Measurements from ENCODE around the gene ICA1L.

ICA1L gene

DNA sequence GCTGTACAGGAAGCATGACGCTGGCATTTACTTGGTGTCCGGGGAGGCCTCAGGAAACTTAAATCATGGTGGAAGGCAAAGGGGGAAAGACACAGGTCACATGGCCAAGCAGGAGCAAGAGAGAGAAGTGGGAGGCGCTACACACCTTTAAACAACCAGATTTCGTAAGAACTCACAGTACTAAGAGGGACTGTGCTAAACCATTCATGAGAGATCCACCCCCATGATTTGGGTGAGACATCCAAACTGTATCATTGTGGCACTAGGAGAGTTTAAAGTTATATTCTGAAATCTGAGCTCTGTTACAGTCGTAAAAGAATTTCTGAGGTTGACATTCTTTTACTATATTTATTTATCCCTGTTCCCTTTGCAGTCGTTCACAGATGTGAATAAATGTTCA lies 116.6 kb downstream of the ICA1L start:
- DNase-seq (ENCODE audit: insufficient read length, low spot score) (no peak), FAIRE-seq (no peak)
- TF ChIP-seq, protein P1, sequence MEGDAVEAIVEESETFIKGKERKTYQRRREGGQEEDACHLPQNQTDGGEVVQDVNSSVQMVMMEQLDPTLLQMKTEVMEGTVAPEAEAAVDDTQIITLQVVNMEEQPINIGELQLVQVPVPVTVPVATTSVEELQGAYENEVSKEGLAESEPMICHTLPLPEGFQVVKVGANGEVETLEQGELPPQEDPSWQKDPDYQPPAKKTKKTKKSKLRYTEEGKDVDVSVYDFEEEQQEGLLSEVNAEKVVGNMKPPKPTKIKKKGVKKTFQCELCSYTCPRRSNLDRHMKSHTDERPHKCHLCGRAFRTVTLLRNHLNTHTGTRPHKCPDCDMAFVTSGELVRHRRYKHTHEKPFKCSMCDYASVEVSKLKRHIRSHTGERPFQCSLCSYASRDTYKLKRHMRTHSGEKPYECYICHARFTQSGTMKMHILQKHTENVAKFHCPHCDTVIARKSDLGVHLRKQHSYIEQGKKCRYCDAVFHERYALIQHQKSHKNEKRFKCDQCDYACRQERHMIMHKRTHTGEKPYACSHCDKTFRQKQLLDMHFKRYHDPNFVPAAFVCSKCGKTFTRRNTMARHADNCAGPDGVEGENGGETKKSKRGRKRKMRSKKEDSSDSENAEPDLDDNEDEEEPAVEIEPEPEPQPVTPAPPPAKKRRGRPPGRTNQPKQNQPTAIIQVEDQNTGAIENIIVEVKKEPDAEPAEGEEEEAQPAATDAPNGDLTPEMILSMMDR (IDR thresholded peaks at IDR 0.05; ENCODE audit: insufficient read depth, missing control alignments) = no peak

DNA sequence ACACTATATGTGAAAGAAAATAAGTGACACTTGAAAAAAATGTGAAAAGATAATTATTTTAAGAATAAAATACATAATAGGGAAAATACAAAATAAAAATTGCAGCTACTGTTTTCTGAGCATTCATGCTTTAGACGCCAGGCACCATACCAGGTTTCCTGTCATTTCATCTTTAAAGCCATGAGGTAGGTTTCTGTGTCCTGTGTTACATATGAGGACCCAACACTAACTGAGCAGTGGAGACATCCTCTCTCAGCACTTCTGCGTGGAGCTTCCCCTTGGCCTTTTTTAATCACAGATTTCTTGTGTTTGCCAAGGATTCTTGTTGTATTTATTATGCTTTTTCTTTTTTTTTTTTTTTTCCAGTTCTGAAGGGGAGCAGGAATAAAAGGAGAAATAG lies 119.5 kb downstream of the ICA1L start:
- TF ChIP-seq, protein P1 (IDR thresholded peaks at IDR 0.05; ENCODE audit: insufficient read depth, missing control alignments) = no peak
- no peak for FAIRE-seq

DNA sequence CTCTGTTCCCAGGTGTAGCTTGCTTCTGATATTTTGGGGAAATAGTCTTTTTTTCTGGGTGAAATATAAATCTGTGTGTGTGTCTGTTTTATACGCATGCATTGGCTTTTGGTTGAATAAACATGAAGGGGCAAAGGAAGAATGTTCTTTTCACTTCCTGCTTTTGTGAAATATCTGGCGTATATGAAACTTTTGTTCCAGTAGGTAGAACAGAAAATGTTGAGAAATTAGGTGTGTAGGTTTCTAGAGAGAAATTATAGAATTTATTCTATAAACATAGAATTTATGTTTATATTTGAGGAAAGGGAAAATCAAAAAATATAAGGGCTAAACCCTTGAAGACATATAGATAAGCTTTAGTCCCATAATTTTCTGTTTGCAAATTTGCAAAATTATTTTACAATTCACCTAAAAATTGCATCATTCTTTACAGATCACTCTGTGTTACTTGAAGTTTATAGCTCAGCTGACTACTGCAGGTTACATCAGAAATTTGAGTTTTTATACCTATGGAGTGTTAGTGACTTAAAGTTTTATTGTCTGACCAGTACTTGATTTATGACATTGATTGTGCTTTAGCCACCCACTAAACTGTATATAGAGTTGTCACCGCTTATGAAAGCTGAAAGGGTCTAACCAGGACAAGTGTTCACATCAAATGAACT lies 120.7 kb downstream of the ICA1L start:
- FAIRE-seq (no peak), DNase-seq (ENCODE audit: insufficient read length, low spot score) (no peak)
- TF ChIP-seq, protein P1 (IDR thresholded peaks at IDR 0.05; ENCODE audit: insufficient read depth, missing control alignments) = no peak

More for the DNA sequence above, 119.5 kb downstream of the ICA1L start:
- DNase-seq (ENCODE audit: insufficient read length, low spot score) = no peak

DNA sequence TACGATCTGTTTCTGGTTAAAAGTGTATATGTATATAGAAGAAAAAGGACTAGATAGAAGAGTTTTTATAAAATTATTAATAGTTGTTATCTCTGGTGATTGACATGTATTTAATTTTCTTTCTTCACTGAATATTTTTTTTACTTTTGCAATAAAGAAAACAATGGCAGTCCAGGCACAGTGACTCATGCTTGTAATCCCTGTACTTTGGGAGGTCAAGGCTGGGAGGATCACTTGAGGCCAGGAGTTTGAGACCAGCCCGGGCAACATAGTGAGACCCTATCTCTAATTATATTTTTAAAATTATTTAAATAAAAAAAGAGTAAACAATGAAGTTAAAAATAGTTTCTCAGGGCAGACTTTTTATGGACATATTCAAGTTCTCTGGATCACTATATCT lies 122.1 kb downstream of the ICA1L start:
- TF ChIP-seq, protein P1 (IDR thresholded peaks at IDR 0.05; ENCODE audit: insufficient read depth, missing control alignments) = no peak
- DNase-seq (ENCODE audit: insufficient read length, low spot score) (no peak), FAIRE-seq (no peak)

DNA sequence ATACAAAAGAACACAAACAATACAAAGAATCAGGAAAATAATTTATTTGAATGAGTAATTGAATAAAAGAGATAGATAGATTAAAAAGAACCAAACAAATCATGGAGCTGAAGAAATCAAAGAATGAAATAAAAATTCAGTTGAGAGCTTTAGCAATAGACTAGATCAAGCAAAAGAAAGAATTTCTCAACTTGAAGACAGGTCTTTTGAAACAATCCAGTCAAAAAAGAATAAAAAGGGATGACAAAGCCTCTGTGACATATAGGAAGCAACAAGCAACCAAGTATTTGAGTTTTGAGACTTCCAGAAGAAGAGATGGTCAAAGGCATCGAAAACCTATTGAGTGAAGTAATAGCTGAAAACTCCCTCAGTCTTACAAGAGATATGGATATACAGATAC lies 128.0 kb downstream of the ICA1L start:
- no peak for FAIRE-seq
- TF ChIP-seq, protein P1 (IDR thresholded peaks at IDR 0.05; ENCODE audit: insufficient read depth, missing control alignments) = no peak
- DNase-seq (ENCODE audit: insufficient read length, low spot score) = no peak

DNA sequence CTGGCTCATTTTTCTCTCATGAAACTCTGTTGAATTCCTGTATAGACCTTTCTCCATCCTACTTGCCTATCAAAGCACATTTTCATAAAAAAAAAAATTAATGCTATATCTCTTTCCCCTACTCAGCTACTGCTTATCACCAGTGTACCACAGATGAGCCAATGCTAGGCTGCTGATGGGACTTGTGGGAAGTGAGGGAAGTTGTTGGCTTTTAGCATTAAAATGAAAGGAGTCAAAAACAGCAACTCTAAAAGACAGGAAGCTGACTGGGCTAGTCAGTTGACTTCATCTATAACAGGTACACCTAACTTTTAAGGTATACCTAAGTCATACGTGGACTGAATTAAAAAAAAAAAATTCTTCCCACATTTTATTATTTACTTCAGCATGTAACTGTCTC lies 134.7 kb downstream of the ICA1L start:
- FAIRE-seq (no peak), DNase-seq (ENCODE audit: insufficient read length, low spot score) (no peak)
- TF ChIP-seq, protein P1 (IDR thresholded peaks at IDR 0.05; ENCODE audit: insufficient read depth, missing control alignments) = no peak

DNA sequence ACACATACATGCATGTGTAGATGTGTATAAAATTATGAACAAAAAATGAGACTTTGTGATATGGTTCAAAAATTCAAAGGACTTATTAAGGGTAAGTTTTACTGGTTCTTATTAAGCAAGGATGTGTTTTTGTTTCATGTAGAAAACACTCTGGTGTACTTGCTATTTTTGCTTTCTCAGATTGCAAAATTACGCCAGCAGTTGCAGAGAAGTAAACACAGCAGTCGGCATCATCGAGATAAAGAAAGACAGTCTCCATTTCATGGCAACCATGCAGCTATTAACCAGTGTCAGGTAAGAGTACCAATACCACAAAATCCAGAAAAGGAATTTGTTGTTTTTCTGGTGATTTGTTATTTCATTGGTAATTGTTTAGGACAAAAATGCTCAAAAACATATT lies 145.5 kb downstream of the ICA1L start:
- no peak for DNase-seq (ENCODE audit: insufficient read length, low spot score)
- TF ChIP-seq, protein P1 (IDR thresholded peaks at IDR 0.05; ENCODE audit: insufficient read depth, missing control alignments) = no peak
- FAIRE-seq = peak; percentile 73

Measured in D721Med (cell line).